Heart right ventricle (tissue), 16 donors: ENCODE data around the gene SFSWAP. TPM values are rescaled to one million over a fixed set of nuclear protein-coding genes. Genes with fewer than 3 reads are reported as not detected.

Source experiments
- ATAC-seq, 8 donors: fragments of 200-7000 bp; cut with Tn5 transposase; one replicate each; pipeline ENCODE4 v1.9.1; 2020; ENCODE audit warnings: mild to moderate bottlenecking in 8 of 8, moderate library complexity in 8 of 8, moderate number of reproducible peaks in 1 of 8
- DNase-seq, 2 donors: peaks; one replicate each; pipeline ENCODE4 v3.0.0-alpha.2; 2020
- H3K27ac ChIP-seq, 10 donors: fragments of 200-600 bp; sonication (generic) in 2 of 10; one replicate each; pipeline versions ENCODE4 v1.5.0 to v1.8.0; 2020 to 2022; ENCODE audit warnings: mild to moderate bottlenecking in 3 of 10
- H3K27me3 ChIP-seq, 7 donors: fragments of 200-600 bp; one replicate each; pipeline ENCODE4 v1.8.0; 2021 to 2022; ENCODE audit warnings: mild to moderate bottlenecking in 2 of 7
- H3K36me3 ChIP-seq, 9 donors: fragments of 200-600 bp; sonication (generic) in 1 of 9; one replicate each; pipeline versions ENCODE4 v1.5.0 to v1.8.0; 2020 to 2022; ENCODE audit warnings: mild to moderate bottlenecking in 2 of 9
- H3K4me1 ChIP-seq, 9 donors: fragments of 200-600 bp; sonication (generic) in 1 of 9; one replicate each; pipeline versions ENCODE4 v1.5.0 to v1.8.0; 2020 to 2022; ENCODE audit warnings: mild to moderate bottlenecking in 4 of 9
- H3K4me3 ChIP-seq, 10 donors: fragments of 200-600 bp; sonication (generic) in 2 of 10; one replicate each; pipeline versions ENCODE4 v1.5.0 to v1.8.0; 2020 to 2022; ENCODE audit warnings: mild to moderate bottlenecking in 7 of 10, moderate library complexity in 2 of 10
- H3K9me3 ChIP-seq, 11 donors: fragments of 200-600 bp in 10 of 11; sonication (generic) in 2 of 11; one replicate each; pipeline versions ENCODE4 v1.5.0 to v1.8.0; 2013 to 2022; ENCODE audit warnings: mild to moderate bottlenecking in 2 of 11, control low read depth in 1 of 11, moderate library complexity in 1 of 11
- CTCF ChIP-seq, 9 donors: fragments of 200-600 bp; sonication (generic) in 2 of 9; IDR thresholded peaks; one replicate each; pipeline versions ENCODE4 v1.5.0 to v1.8.0; 2021 to 2022; ENCODE audit warnings: antibody characterized with exemption in 9 of 9, mild to moderate bottlenecking in 5 of 9, moderate library complexity in 1 of 9
- WGBS, 2 donors: extraction: QIAGEN DNeasy Blood & Tissue Kit; methylation state at CpG; one replicate each; pipeline ENCODE4 v1.1.7; 2013; ENCODE audit warnings: inconsistent platforms in 1 of 2; 5-methylcytosine and 5-hydroxymethylcytosine counted together
- intact Hi-C, 10 donors: fragments of 100-400 bp; cut with DNase I; formaldehyde crosslinking; loops; one replicate each; pipeline versions ENCODE4 v1.11.1 to v1.14.2; 2022
- polyA plus RNA-seq, 2 donors: library from polyadenylated mRNA; stranded (reverse); fragments of 200-250 nt; gene quantifications; one replicate each; pipeline ENCODE4 v1.2.3, GENCODE V29; 2013
- total RNA-seq, 10 donors: library from RNA; stranded (reverse); fragmentation: NEBNext Ultra II Directional in 3 of 10; extraction: Animal tissue kit (Norgen Biotek cat#: 25700) in 3 of 10; gene quantifications; one replicate each; pipeline versions ENCODE4 v1.2.1 to v1.2.4, GENCODE V29; 2021 to 2023
- donor health status: Arrhythmogenic right ventricular cardiomyopathy.
- donor health status: ischemic (EF 13 %, LVEDD 7.1; RV severe dilation, severe dysfunction).
- donor health status: healthy with polysubstance abuse.
- donor health status: DM: no; HTN: yes; CAD: no.
- donor health status: DM: no; HTN: no; CAD: no.
- donor health status: ischemic (EF 25% LVEDD 6.9; RV normal size, moderate dysfunction).
- donor health status: ischemic (EF 25% LVEDD 5.7; RV mildly dilated, moderate dysfunction).
- donor health status: healthy.
- donor health status: DM: yes; HTN: yes; CAD: no.
- donor health status: Ischemic cardiomyopathy.
- donor health status: ischemic (EF 35%, LVEDD 5.7; RV mildly dilated, moderate dysfunction).
- donor health status: nonischemic (EF 11% LVEDD 7.7; RV severe dilation, severe dysfunction).
- donor health status: DM: yes; HTN: yes; CAD: no.
- donor health status: PGD.
- donor health status: ischemic (EF 29% LVEDD 5.4; RV normal size, mild dysfunction).
- donor health status: nonischemic (EF 23%, LVEDD 6.1; RV moderate dilation, normal function).

SFSWAP gene
- total and polyA plus RNA-seq, 12 donors, result 14.5 to 34.1 (median 19.6) TPM

DNA sequence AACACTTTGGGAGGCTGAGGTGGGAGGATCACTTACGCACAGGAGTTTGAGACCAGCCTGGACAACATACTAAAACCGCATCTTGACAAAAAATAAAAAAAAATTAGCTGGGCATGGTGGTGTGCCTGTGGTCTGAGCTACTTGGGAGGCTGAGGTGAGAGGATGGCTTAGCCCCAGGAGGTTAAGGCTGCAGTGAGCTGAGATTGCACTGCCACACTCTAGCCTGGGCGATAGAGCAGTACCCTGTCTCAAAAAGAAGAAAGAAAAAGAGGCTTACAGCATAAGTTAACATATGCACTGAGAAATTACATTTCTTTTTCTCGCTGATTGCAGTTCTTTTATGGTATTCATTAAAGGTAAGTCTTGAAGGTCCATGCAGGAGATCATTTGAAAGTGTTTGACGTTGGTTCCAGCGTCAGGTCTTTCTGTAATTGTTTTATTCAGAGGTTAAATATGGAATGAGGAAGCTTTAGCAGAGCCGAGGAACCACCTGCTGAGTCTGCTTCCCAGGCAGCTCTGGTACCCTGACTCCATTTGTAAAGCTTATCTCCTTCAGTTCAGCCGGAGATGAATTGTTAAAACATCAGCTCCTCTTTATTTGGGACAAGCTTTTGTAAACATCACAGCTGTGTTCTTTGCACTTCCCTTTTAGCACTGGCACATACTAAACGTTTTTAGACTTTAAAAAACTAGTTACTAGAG, 18.5 kb downstream of the SFSWAP start:
- H3K4me1 ChIP-seq, result no peaks in the 10 kb centered on the region
- no peak for ATAC-seq
- DNase-seq, result no peak
- H3K9me3 ChIP-seq, result no peaks in the 10 kb centered on the region
- 71 to 72% methylated on average over 9 of the region's 9 CpGs for WGBS, 2 donors
- H3K4me3 ChIP-seq, result no peak overlapping the region
- peaks cover 10 to 100% (median 69%) of the 10 kb centered on the region in 9 donors for H3K36me3 ChIP-seq
- intact Hi-C loops, result no loop called here
- no peaks in the 10 kb centered on the region for H3K27me3 ChIP-seq
- H3K27ac ChIP-seq, result no peak overlapping the region
- no peak for TF ChIP-seq CTCF (IDR thresholded peaks at IDR 0.05)

DNA sequence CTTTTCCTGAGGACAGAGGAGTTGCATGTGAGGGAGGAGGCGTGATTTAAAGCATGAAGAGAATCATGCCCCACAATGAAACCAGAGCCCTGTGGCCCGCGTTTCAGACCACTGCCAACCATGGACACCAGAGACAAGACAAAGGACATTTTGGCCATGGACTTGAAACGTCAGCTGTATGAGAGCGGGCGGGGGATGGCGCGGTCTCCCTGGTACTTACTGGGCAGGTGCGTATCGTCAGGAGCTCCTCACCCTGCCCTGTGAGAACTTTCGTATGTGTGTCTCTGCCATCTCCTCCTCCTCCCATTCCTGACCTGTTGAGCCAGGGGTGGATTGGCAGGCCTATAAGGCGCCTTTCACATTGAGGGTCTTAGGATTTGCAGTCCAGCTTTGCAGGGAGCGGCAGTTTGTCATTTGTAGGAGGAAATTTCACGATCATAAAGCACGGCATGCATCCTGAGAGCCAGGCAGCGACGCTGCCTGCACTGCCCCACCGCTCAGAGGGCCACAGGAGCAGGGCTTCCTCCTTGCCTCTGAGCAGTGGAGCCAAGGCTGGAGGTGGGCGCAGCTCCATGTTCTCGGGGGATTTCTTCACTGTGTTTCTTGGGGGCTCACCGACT, 22.2 kb downstream of the SFSWAP start:
- no peak for ATAC-seq

DNA sequence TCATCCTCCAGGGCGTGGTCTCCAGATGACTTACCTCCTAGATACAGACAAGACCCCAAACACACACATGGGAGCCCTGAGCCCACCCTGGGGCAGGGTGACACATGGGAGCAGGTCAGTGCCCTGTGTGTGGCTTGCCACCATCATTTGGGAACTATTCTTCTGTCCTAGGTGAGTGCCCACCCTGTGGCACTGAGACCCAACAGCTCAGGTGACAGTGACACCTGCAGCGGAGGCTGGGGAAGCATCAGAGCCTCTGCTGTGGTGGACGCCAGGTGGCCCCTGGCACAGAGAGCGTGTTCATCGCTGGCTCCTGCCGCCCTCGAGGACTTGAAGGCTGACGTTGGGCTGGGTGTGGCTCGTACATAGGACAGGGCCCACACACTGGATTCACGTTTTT, 23.0 kb downstream of the SFSWAP start:
- WGBS, 2 donors, result 84 to 90% methylated on average over 10 of the region's 10 CpGs
- peak in 1 of 8 donors; percentile 26 for ATAC-seq
- no peak overlapping the region for H3K27ac ChIP-seq
- no peak for DNase-seq
- H3K4me3 ChIP-seq, result no peak overlapping the region
- peaks cover under 1 to 99% (median 43%) of the 10 kb centered on the region in 9 donors for H3K36me3 ChIP-seq
- H3K27me3 ChIP-seq, result no peaks in the 10 kb centered on the region
- no peak for TF ChIP-seq CTCF (IDR thresholded peaks at IDR 0.05)
- no peaks in the 10 kb centered on the region for H3K9me3 ChIP-seq
- intact Hi-C loops, result no loop called here
- H3K4me1 ChIP-seq, result peaks cover 0 to 11% (median 0%) of the 10 kb centered on the region in 9 donors

More for the DNA sequence above, 22.2 kb downstream of the SFSWAP start:
- no peak for TF ChIP-seq CTCF (IDR thresholded peaks at IDR 0.05)
- Histone ChIP-seq H3K9me3 (no peaks in the 10 kb centered on the region), H3K4me1 (peaks cover 0 to 6% (median 0%) of the 10 kb centered on the region in 9 donors), H3K36me3 (peaks cover 8 to 99% (median 51%) of the 10 kb centered on the region in 9 donors), H3K27ac (no peak overlapping the region), H3K27me3 (no peaks in the 10 kb centered on the region), H3K4me3 (no peak overlapping the region)
- DNase-seq, result no peak
- 93 to 96% methylated on average over 21 of the region's 21 CpGs for WGBS, 2 donors
- intact Hi-C loops, result no loop called here

- Histone ChIP-seq H3K36me3 (peaks cover 0 to 99% (median 36%) of the 10 kb centered on the region in 9 donors), H3K27me3 (no peaks in the 10 kb centered on the region), H3K9me3 (no peaks in the 10 kb centered on the region), H3K27ac (no peak overlapping the region), H3K4me1 (peaks cover 0 to 11% (median 0%) of the 10 kb centered on the region in 9 donors), H3K4me3 (no peak overlapping the region)
- intact Hi-C loops, result no loop called here
- no peak for DNase-seq
- no peak for ATAC-seq
- 94 to 95% methylated on average over 30 of the region's 30 CpGs for WGBS, 2 donors
- TF ChIP-seq CTCF (IDR thresholded peaks at IDR 0.05), result no peak
Observed at GRCh38 chr12:131734336-131735152, 23.7 kb downstream of the SFSWAP start.
